ENCODE results near the gene FAM117B. TPM values are rescaled to one million over a fixed set of nuclear protein-coding genes. Genes with fewer than 3 reads are reported as not detected.

FAM117B gene
- total RNA-seq, 1 experiment from 2014 or later, result 2.4 TPM

GRCh38 chr2:202758604-202759003, 123.8 kb downstream of the FAM117B start:
- H3K4me3 Mint-ChIP-seq (ENCODE audit: unreplicated experiment), result no peak overlapping the region
- no peaks in the 10 kb centered on the region for H3K27me3 Mint-ChIP-seq (ENCODE audit: insufficient read depth, unreplicated experiment)
- POLR2A ChIA-PET, result interaction anchor here (1.3 kb wide), 1 partner anchor 11 kb away, joined by 3 read pairs; no protein-coding TSS in a partner anchor
- H3K27ac Mint-ChIP-seq (ENCODE audit: low read depth, unreplicated experiment), result no peak overlapping the region
- H3K4me1 Mint-ChIP-seq (ENCODE audit: insufficient read depth, unreplicated experiment), result peaks cover 5% of the 10 kb centered on the region
- CTCF ChIA-PET, result interaction anchor here (0.6 kb wide), 1 partner anchor 37 kb away, joined by 3 read pairs; no protein-coding TSS in a partner anchor
- intact Hi-C loops (cut with micrococcal nuclease), result loop anchor here (10.0 kb wide), 1 partner anchor 116 kb away; the partner anchor contains the start of gene ICA1L
- no peak for TF ChIP-seq CTCF (IDR thresholded peaks at IDR 0.05; ENCODE audit: unreplicated experiment)
- DNase-seq (ENCODE audit: unreplicated experiment), result no peak
- BruUV-seq (replicated peaks), result no TSS peak
- no peaks in the 10 kb centered on the region for H3K9me3 Mint-ChIP-seq (ENCODE audit: unreplicated experiment)
- H3K36me3 Mint-ChIP-seq (ENCODE audit: insufficient read depth, unreplicated experiment), result peaks cover 12% of the 10 kb centered on the region

- no peak overlapping the region for H3K4me3 Mint-ChIP-seq (ENCODE audit: unreplicated experiment)
- DNase-seq (ENCODE audit: unreplicated experiment), result no peak
- no peak for TF ChIP-seq CTCF (IDR thresholded peaks at IDR 0.05; ENCODE audit: unreplicated experiment)
- intact Hi-C loops (cut with micrococcal nuclease), result no loop called here
- ChIA-PET POLR2A (interaction anchor here (1.9 kb wide), 1 partner anchor 9 kb away, joined by 7 read pairs; no protein-coding TSS in a partner anchor), CTCF (interaction anchor here (0.7 kb wide), 1 partner anchor 67 kb away, joined by 3 read pairs; no protein-coding TSS in a partner anchor)
- H3K27ac Mint-ChIP-seq (ENCODE audit: low read depth, unreplicated experiment), result no peak overlapping the region
- peaks cover 12% of the 10 kb centered on the region for H3K36me3 Mint-ChIP-seq (ENCODE audit: insufficient read depth, unreplicated experiment)
- no TSS peak for BruUV-seq (replicated peaks)
- H3K4me1 Mint-ChIP-seq (ENCODE audit: insufficient read depth, unreplicated experiment), result peaks cover 5% of the 10 kb centered on the region
- H3K9me3 Mint-ChIP-seq (ENCODE audit: unreplicated experiment), result no peaks in the 10 kb centered on the region
- H3K27me3 Mint-ChIP-seq (ENCODE audit: insufficient read depth, unreplicated experiment), result no peaks in the 10 kb centered on the region
Observed at GRCh38 chr2:202760848-202761247, 126.1 kb downstream of the FAM117B start.

GRCh38 chr2:202762556-202762955, 127.8 kb downstream of the FAM117B start:
- Mint-ChIP-seq H3K27me3 (ENCODE audit: insufficient read depth, unreplicated experiment) (no peaks in the 10 kb centered on the region), H3K36me3 (ENCODE audit: insufficient read depth, unreplicated experiment) (peaks cover 8% of the 10 kb centered on the region)
- no TSS peak for BruUV-seq (replicated peaks)

GRCh38 chr2:202763916-202764315, 129.1 kb downstream of the FAM117B start:
- no TSS peak for BruUV-seq (replicated peaks)
- no peak overlapping the region for H3K4me3 Mint-ChIP-seq (ENCODE audit: unreplicated experiment)
- no peak for TF ChIP-seq CTCF (IDR thresholded peaks at IDR 0.05; ENCODE audit: unreplicated experiment)
- intact Hi-C loops (cut with micrococcal nuclease), result no loop called here
- H3K4me1 Mint-ChIP-seq (ENCODE audit: insufficient read depth, unreplicated experiment), result peaks cover 5% of the 10 kb centered on the region
- no peaks in the 10 kb centered on the region for H3K27me3 Mint-ChIP-seq (ENCODE audit: insufficient read depth, unreplicated experiment)
- H3K36me3 Mint-ChIP-seq (ENCODE audit: insufficient read depth, unreplicated experiment), result peaks cover 7% of the 10 kb centered on the region
- CTCF ChIA-PET, result interaction anchor here (0.6 to 1.4 kb wide), 2 partner anchors 10 to 44 kb away, joined by 3 read pairs; no protein-coding TSS in a partner anchor
- H3K27ac Mint-ChIP-seq (ENCODE audit: low read depth, unreplicated experiment), result no peak overlapping the region
- POLR2A ChIA-PET, result interaction anchor here (0.6 to 1.0 kb wide), 3 partner anchors 19 to 129 kb away, joined by 3 to 4 read pairs (median 3); partner anchors contain the start of gene FAM117B
- no peaks in the 10 kb centered on the region for H3K9me3 Mint-ChIP-seq (ENCODE audit: unreplicated experiment)
- no peak for DNase-seq (ENCODE audit: unreplicated experiment)

More at GRCh38 chr2:202762556-202762955, 127.8 kb downstream of the FAM117B start:
- H3K4me3 Mint-ChIP-seq (ENCODE audit: unreplicated experiment), result no peak overlapping the region
- intact Hi-C loops (cut with micrococcal nuclease), result no loop called here
- TF ChIP-seq CTCF (IDR thresholded peaks at IDR 0.05; ENCODE audit: unreplicated experiment), result no peak
- no peak for DNase-seq (ENCODE audit: unreplicated experiment)
- CTCF ChIA-PET, result no interaction called here
- H3K27ac Mint-ChIP-seq (ENCODE audit: low read depth, unreplicated experiment), result no peak overlapping the region
- H3K4me1 Mint-ChIP-seq (ENCODE audit: insufficient read depth, unreplicated experiment), result peaks cover 5% of the 10 kb centered on the region
- H3K9me3 Mint-ChIP-seq (ENCODE audit: unreplicated experiment), result no peaks in the 10 kb centered on the region
- POLR2A ChIA-PET, result no interaction called here
